Activated CD4-positive, alpha-beta T cell treated with anti-CD3 and anti-CD28 coated beads for 36 hours (primary cell): ENCODE data around the gene HBG1. TPM values are rescaled to one million over a fixed set of nuclear protein-coding genes. Genes with fewer than 3 reads are reported as not detected.

Experiments
- ATAC-seq: fragments of 200-7000 bp; cut with Tn5 transposase; one replicate; pipeline ENCODE4 v1.10.0; 2021; ENCODE audit warnings: mild to moderate bottlenecking, moderate library complexity
- CTCF ChIA-PET: fragments of 350-600 bp; sonication (Branson Sonifier 250); formaldehyde crosslinking; loops from one replicate; lab custom pipeline; 2021; ENCODE audit warnings: antibody characterized with exemption; lab: Charles Lee
- POLR2A ChIA-PET: fragments of 350-600 bp; sonication (Branson Sonifier 250); formaldehyde crosslinking; loops from one replicate; lab custom pipeline; 2021; ENCODE audit warnings: antibody characterized with exemption, inconsistent platforms; lab: Charles Lee
- DNase-seq: peaks from one replicate; pipeline ENCODE4 v3.0.0-alpha.2; 2020
- H3K27ac Mint-ChIP-seq: one replicate; pipeline ENCODE4 v1.8.0; 2021; ENCODE audit warnings: mixed read lengths
- H3K27me3 Mint-ChIP-seq: one replicate; pipeline ENCODE4 v1.8.0; 2021; ENCODE audit warnings: mixed read lengths
- H3K36me3 Mint-ChIP-seq: one replicate; pipeline ENCODE4 v1.8.0; 2021; ENCODE audit warnings: low read depth, mixed read lengths
- H3K4me1 Mint-ChIP-seq: one replicate; pipeline ENCODE4 v1.8.0; 2021; ENCODE audit warnings: mixed read lengths
- H3K4me3 Mint-ChIP-seq: one replicate; pipeline ENCODE4 v1.8.0; 2021; ENCODE audit warnings: mild to moderate bottlenecking, moderate library complexity, mixed read lengths
- H3K9me3 Mint-ChIP-seq: one replicate; pipeline ENCODE4 v1.8.0; 2021; ENCODE audit warnings: low read depth, mixed read lengths
- intact Hi-C, 2 experiments: fragments of 100-400 bp; cut with DNase I in 1 of 2; cut with micrococcal nuclease in 1 of 2; formaldehyde crosslinking; loops; one replicate each; pipeline versions ENCODE4 v1.14.2 to v1.15.1; 2022 to 2024; cut with DNase I, micrococcal nuclease
- total RNA-seq, 2 experiments: library from RNA; stranded (reverse); gene quantifications; one replicate each; pipeline ENCODE4 v1.2.3, GENCODE V29; 2021

The HBG1 gene
- total RNA-seq, 2 experiments from 2014 or later, result not detected

DNA sequence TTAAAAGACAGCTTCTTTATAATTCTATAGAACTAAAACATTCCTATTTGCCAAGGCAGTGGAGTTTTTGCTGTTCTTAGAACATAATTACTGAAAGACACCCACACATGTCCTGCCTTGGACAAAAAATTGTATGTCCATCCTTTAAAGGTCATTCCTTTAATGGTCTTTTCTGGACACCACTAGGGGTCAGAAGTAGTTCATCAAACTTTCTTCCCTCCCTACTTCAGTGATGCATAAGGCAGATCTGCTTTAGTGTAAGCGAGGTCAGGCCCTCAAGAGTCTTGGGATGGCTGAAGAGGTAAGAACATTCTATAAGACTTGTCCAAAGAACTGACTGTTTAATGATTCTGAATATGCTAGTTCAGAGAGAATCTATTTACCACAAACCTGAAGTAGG, 44.9 kb downstream of the HBG1 start:
- DNase-seq (no peak), ATAC-seq (no peak)
- ChIA-PET POLR2A (no interaction called here), CTCF (no interaction called here)
- intact Hi-C loops, result loop anchor here in 1 of 2 experiments (10.0 kb wide), 1 partner anchor 180 kb away; the partner anchor contains the start of gene OR51M1
- H3K9me3 Mint-ChIP-seq, result no peaks in the 10 kb centered on the region
- no peaks in the 10 kb centered on the region for H3K4me1 Mint-ChIP-seq
- H3K27ac Mint-ChIP-seq, result no peak overlapping the region
- no peak overlapping the region for H3K4me3 Mint-ChIP-seq
- H3K27me3 Mint-ChIP-seq, result peaks cover 6% of the 10 kb centered on the region
- no peaks in the 10 kb centered on the region for H3K36me3 Mint-ChIP-seq

- H3K9me3 Mint-ChIP-seq, result no peaks in the 10 kb centered on the region
- no peak overlapping the region for H3K27ac Mint-ChIP-seq
- H3K4me3 Mint-ChIP-seq, result no peak overlapping the region
- ChIA-PET POLR2A (no interaction called here), CTCF (interaction anchor here (1.6 kb wide), 1 partner anchor 11 kb away, joined by 3 read pairs; no protein-coding TSS in a partner anchor)
- no peaks in the 10 kb centered on the region for H3K36me3 Mint-ChIP-seq
- intact Hi-C loops, result loop anchor here in 1 of 2 experiments (10.0 kb wide), 1 partner anchor 181 kb away; the partner anchor contains the start of gene OR51M1
- ATAC-seq, result no peak
- DNase-seq, result no peak
- H3K27me3 Mint-ChIP-seq, result peaks cover 8% of the 10 kb centered on the region
- H3K4me1 Mint-ChIP-seq, result no peaks in the 10 kb centered on the region
Measured at GRCh38 chr11:5203366-5203765, 46.3 kb downstream of the HBG1 start.

GRCh38 chr11:5200582-5200981, 49.1 kb downstream of the HBG1 start, which contains the start of gene OR51V1:
Gene OR51V1, minus strand, starts transcription at chr11:5200682. Its CDS starts 0 bp downstream, at chr11:5200682.
- Mint-ChIP-seq H3K36me3 (no peaks in the 10 kb centered on the region), H3K9me3 (no peaks in the 10 kb centered on the region), H3K27me3 (peaks cover 8% of the 10 kb centered on the region), H3K27ac (no peak within 1 kb of the TSS), H3K4me3 (no peak within 1 kb of the TSS), H3K4me1 (no peaks in the 10 kb centered on the region)
- POLR2A ChIA-PET, result no interaction called here
- CTCF ChIA-PET, result no interaction called here
- DNase-seq (no peak), ATAC-seq (no peak)
- intact Hi-C loops, result loop anchor here in 1 of 2 experiments (10.0 kb wide), 1 partner anchor 184 kb away; the partner anchor contains the start of gene OR51M1

DNA sequence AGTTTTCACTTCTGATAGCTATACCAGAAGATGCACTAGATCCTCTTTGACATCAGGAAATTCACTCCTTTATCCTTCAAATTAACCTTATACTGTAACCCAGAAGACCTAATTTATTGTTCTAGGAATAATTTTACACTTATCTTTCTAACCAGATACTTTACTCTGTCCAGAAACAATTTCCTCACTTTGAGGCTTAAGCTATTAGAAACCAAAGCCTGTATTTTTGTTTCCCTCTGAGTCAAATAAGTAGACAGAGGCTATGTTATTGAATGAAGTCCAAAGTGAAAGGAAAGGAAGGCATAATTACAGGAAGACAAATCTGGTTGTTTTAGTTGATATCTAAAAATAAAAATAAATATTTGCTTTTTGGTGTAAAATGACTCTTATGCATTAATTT, 51.4 kb downstream of the HBG1 start:
- no peak overlapping the region for H3K27ac Mint-ChIP-seq
- H3K4me3 Mint-ChIP-seq, result no peak overlapping the region
- H3K4me1 Mint-ChIP-seq, result no peaks in the 10 kb centered on the region
- intact Hi-C loops, result no loop called here
- H3K27me3 Mint-ChIP-seq, result peaks cover 8% of the 10 kb centered on the region
- POLR2A ChIA-PET, result interaction anchor here (0.6 kb wide), 1 partner anchor 120 kb away, joined by 5 read pairs; no protein-coding TSS in a partner anchor
- DNase-seq (no peak), ATAC-seq (no peak)
- CTCF ChIA-PET, result no interaction called here
- H3K9me3 Mint-ChIP-seq, result no peaks in the 10 kb centered on the region
- no peaks in the 10 kb centered on the region for H3K36me3 Mint-ChIP-seq

Other genes starting within 250 kb of the HBG1 start
- gene OR52J3, start 203.3 kb downstream of the HBG1 start, total RNA-seq, result not detected
- gene OR52E2, start 190.2 kb downstream of the HBG1 start, total RNA-seq, result not detected
- gene OR52E1, start 180.3 kb downstream of the HBG1 start, total RNA-seq, result not detected
- not detected for gene OR52A5, start 111.5 kb downstream of the HBG1 start, total RNA-seq
- gene OR52A1, start 95.1 kb downstream of the HBG1 start, total RNA-seq, result not detected
- gene OR51V1, start 49.2 kb downstream of the HBG1 start, total RNA-seq, result not detected
- not detected for gene HBB, start 22.8 kb downstream of the HBG1 start, total RNA-seq
- gene HBD, start 15.4 kb downstream of the HBG1 start, total RNA-seq, result not detected
- gene HBG2, start 4.9 kb upstream of the HBG1 start, total RNA-seq, result not detected
- not detected for gene HBE1, start 20.1 kb upstream of the HBG1 start, total RNA-seq
- not detected for gene OR51B4, start 52.1 kb upstream of the HBG1 start, total RNA-seq
- not detected for gene OR51B2, start 74.4 kb upstream of the HBG1 start, total RNA-seq
- gene OR51B5, start 93.7 kb upstream of the HBG1 start, total RNA-seq, result not detected
- not detected for gene OR51B6, start 101.7 kb upstream of the HBG1 start, total RNA-seq
- gene OR51M1, start 134.0 kb upstream of the HBG1 start, total RNA-seq, result not detected
- gene OR51Q1, start 172.3 kb upstream of the HBG1 start, total RNA-seq, result not detected
- gene OR51I1, start 191.7 kb upstream of the HBG1 start, total RNA-seq, result not detected
- gene OR51I2, start 199.5 kb upstream of the HBG1 start, total RNA-seq, result not detected
- gene OR52D1, start 238.8 kb upstream of the HBG1 start, total RNA-seq, result not detected